Osteoblast (primary cell): ENCODE results near the gene MAPK8IP3. TPM values are rescaled to one million over a fixed set of nuclear protein-coding genes. Genes with fewer than 3 reads are reported as not detected.
A peak's percentile ranks its signal among the peaks of the same experiment; 100 is the strongest.

ENCODE experiments used
- DNase-seq: peaks from one replicate; pipeline ENCODE4 v3.0.0; 2011; ENCODE audit warnings: low spot score, mixed read lengths; ENCODE audit not compliant: insufficient read length; ENCODE audit errors: missing footprints
- H2AFZ ChIP-seq: 2 replicates; pipeline ENCODE4 v1.6.0; 2011; ENCODE audit warnings: mild to moderate bottlenecking, low read length
- H3K27ac ChIP-seq: 2 replicates; pipeline ENCODE4 v1.5.1; 2011; ENCODE audit warnings: mild to moderate bottlenecking, low read depth, low read length, moderate library complexity
- H3K27me3 ChIP-seq: 2 replicates; pipeline ENCODE4 v1.6.0; 2012; ENCODE audit warnings: mild to moderate bottlenecking, control low read depth, inconsistent platforms, low read length, moderate library complexity; ENCODE audit not compliant: insufficient read depth
- H3K36me3 ChIP-seq: 2 replicates; pipeline ENCODE4 v1.5.1; 2011; ENCODE audit warnings: mild to moderate bottlenecking, low read length, control low read depth, moderate library complexity; ENCODE audit not compliant: insufficient read depth
- H3K4me1 ChIP-seq: 2 replicates; pipeline ENCODE4 v1.5.1; 2011; ENCODE audit warnings: mild to moderate bottlenecking, low read length, control low read depth, moderate library complexity; ENCODE audit not compliant: insufficient read depth
- H3K4me2 ChIP-seq: 2 replicates; pipeline ENCODE4 v1.6.0; 2011; ENCODE audit warnings: mild to moderate bottlenecking, low read length; ENCODE audit not compliant: insufficient read depth
- H3K4me3 ChIP-seq: fragments of 200-600 bp; sonication (generic); 3 replicates; pipeline ENCODE4 v1.5.1; 2012; ENCODE audit warnings: mild to moderate bottlenecking, low read length, inconsistent platforms; ENCODE audit not compliant: insufficient read depth
- H3K79me2 ChIP-seq: 2 replicates; pipeline ENCODE4 v1.6.0; 2012; ENCODE audit warnings: mild to moderate bottlenecking, low read length, control low read depth, inconsistent platforms; ENCODE audit not compliant: insufficient read depth
- H3K9me3 ChIP-seq: 2 replicates; pipeline ENCODE4 v1.5.1; 2011; ENCODE audit warnings: low read depth, low read length, control low read depth
- H4K20me1 ChIP-seq: 2 replicates; pipeline ENCODE4 v1.6.0; 2012; ENCODE audit warnings: mild to moderate bottlenecking, low read length, control low read depth; ENCODE audit not compliant: insufficient read depth
- CTCF ChIP-seq: IDR thresholded peaks from 2 replicates; pipeline ENCODE4 v1.5.1; 2011; ENCODE audit warnings: mild to moderate bottlenecking, low read depth, low read length, moderate library complexity; ENCODE audit errors: extremely low read depth
- total RNA-seq: library from RNA; depleted of rRNA; stranded (reverse); fragments of >200 nt; gene quantifications from 2 replicates; pipeline ENCODE4 v1.2.3, GENCODE V29; 2012

MAPK8IP3 gene
- total RNA-seq, 1 donor, result 64.1 TPM

- Histone ChIP-seq H3K9me3 (no peaks in the 10 kb centered on the region), H3K36me3 (peaks cover 14% of the 10 kb centered on the region), H4K20me1 (no peaks in the 10 kb centered on the region), H3K27me3 (no peaks in the 10 kb centered on the region), H2AFZ (no peak overlapping the region), H3K27ac (no peak overlapping the region), H3K79me2 (no peaks in the 10 kb centered on the region), H3K4me1 (no peaks in the 10 kb centered on the region), H3K4me3 (no peak overlapping the region), H3K4me2 (no peak overlapping the region)
- no peak for TF ChIP-seq CTCF
- no peak for DNase-seq
Measured at GRCh38 chr16:1807626-1808025, 101.6 kb downstream of the MAPK8IP3 start.

- H3K9me3 ChIP-seq, result no peaks in the 10 kb centered on the region
- H4K20me1 ChIP-seq, result no peaks in the 10 kb centered on the region
- no peak for DNase-seq
- no peaks in the 10 kb centered on the region for H3K79me2 ChIP-seq
- H3K4me3 ChIP-seq, result no peak overlapping the region
- no peak overlapping the region for H3K4me2 ChIP-seq
- no peak overlapping the region for H3K27ac ChIP-seq
- no peak overlapping the region for H2AFZ ChIP-seq
- peaks cover 14% of the 10 kb centered on the region for H3K36me3 ChIP-seq
- no peak for TF ChIP-seq CTCF
- peaks cover 3% of the 10 kb centered on the region for H3K4me1 ChIP-seq
- H3K27me3 ChIP-seq, result no peaks in the 10 kb centered on the region
Measured at GRCh38 chr16:1808691-1809090, 102.7 kb downstream of the MAPK8IP3 start.

GRCh38 chr16:1809281-1809801 is 103.3 kb downstream of the MAPK8IP3 start:
- Histone ChIP-seq H2AFZ (no peak overlapping the region), H3K27me3 (no peaks in the 10 kb centered on the region), H3K36me3 (peaks cover 14% of the 10 kb centered on the region), H3K4me3 (no peak overlapping the region), H3K27ac (no peak overlapping the region), H3K4me1 (peaks cover 3% of the 10 kb centered on the region), H3K79me2 (no peaks in the 10 kb centered on the region), H3K4me2 (no peak overlapping the region), H4K20me1 (no peaks in the 10 kb centered on the region), H3K9me3 (no peaks in the 10 kb centered on the region)
- peak; percentile 60 for DNase-seq
- TF ChIP-seq CTCF, result no peak

GRCh38 chr16:1810106-1810505 is 104.1 kb downstream of the MAPK8IP3 start:
- no peak for TF ChIP-seq CTCF

More at GRCh38 chr16:1810106-1810505, 104.1 kb downstream of the MAPK8IP3 start:
- Histone ChIP-seq H3K4me2 (no peak overlapping the region), H3K36me3 (peaks cover 16% of the 10 kb centered on the region), H3K4me1 (peaks cover 3% of the 10 kb centered on the region), H2AFZ (no peak overlapping the region), H4K20me1 (no peaks in the 10 kb centered on the region), H3K27me3 (no peaks in the 10 kb centered on the region), H3K79me2 (no peaks in the 10 kb centered on the region), H3K4me3 (no peak overlapping the region), H3K27ac (no peak overlapping the region), H3K9me3 (no peaks in the 10 kb centered on the region)
- DNase-seq, result no peak
